ENCODE data around the gene S100A2. TPM values are rescaled to one million over a fixed set of nuclear protein-coding genes. Genes with fewer than 3 reads are reported as not detected.

S100A2 gene
- total and polyA plus RNA-seq, 2 of the 13 experiments (the other 11 are each of a cell fraction or from before 2014, with no cell fraction given) = 1.2 TPM

DNA sequence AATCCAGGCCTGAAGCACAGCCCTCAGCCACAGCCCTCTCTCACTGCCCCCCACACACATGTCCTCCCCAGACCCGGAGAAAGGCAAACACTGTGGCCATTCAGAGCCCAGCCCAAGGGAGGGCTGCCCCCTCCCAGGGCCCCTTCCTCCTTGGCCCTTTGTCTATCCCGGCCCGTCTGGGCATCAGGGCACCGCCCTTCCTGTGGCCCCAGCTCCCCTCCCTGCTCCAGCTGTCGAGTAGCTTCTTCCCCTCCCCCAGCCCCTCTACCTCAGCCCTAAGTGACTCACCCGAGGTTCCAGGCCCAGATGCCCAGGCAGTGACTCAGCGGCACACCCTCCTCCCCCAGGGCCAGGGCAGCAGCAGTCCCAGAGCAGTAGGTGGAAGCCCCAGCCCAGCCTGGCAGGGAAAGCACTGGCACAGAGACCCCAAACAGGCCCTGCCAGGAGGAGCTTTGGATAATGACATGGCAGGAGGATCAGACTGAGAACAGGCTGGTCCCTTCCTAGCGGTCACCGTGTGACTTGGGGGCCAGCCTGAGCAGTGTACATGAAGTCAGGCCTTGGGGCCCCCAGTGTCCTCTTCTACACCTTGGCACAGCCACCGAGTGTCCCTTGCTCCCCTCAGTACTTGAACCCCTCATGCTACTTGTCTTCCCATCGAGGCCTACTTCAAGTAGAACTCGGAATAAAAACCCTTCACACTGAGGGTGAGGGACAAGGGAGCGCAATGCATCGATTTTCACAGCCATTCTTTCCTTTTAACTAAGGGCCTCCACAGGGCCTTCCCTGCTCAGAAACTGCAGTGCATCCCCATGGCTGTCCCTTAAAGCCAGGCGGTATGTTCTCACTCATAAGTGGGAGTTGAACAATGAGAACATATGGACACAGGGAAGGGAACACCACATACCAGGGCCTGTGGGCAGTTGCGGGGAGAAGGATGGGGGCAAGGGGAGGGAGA is 1.0 kb upstream of the S100A2 start (continued):
- TF ChIP-seq, protein P1, sequence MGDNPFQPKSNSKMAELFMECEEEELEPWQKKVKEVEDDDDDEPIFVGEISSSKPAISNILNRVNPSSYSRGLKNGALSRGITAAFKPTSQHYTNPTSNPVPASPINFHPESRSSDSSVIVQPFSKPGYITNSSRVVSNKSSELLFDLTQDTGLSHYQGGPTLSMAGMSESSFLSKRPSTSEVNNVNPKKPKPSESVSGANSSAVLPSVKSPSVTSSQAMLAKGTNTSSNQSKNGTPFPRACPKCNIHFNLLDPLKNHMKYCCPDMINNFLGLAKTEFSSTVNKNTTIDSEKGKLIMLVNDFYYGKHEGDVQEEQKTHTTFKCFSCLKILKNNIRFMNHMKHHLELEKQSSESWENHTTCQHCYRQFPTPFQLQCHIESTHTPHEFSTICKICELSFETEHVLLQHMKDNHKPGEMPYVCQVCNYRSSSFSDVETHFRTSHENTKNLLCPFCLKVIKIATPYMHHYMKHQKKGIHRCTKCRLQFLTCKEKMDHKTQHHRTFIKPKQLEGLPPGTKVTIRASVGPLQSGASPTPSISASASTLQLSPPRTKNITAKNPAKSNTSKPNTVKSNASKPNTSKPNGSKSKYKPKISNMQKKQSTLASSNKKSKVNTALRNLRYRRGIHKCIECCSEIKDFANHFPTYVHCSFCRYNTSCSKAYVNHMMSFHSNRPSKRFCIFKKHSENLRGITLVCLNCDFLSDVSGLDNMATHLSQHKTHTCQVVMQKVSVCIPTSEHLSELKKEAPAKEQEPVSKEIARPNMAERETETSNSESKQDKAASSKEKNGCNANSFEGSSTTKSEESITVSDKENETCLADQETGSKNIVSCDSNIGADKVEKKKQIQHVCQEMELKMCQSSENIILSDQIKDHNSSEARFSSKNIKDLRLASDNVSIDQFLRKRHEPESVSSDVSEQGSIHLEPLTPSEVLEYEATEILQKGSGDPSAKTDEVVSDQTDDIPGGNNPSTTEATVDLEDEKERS (CRISPR knock-in tag; IDR thresholded peaks at IDR 0.05) = no peak
- TF ChIP-seq KLF12 (CRISPR knock-in tag; IDR thresholded peaks at IDR 0.05; ENCODE audit: borderline replicate concordance) (peak; percentile 44; the same call in 1 of the 2 replicates), EEA1 (CRISPR knock-in tag; IDR thresholded peaks at IDR 0.05; ENCODE audit: borderline replicate concordance) (no peak), MED1 (CRISPR knock-in tag; IDR thresholded peaks at IDR 0.05) (peak; percentile 22; the same call in 1 of the 2 replicates), ZSCAN29 (CRISPR knock-in tag; conservative IDR thresholded peaks at IDR 0.05) (no peak), HDAC6 (IDR thresholded peaks at IDR 0.05; ENCODE audit: low read depth, low read length) (no peak), NR1H2 (CRISPR knock-in tag; IDR thresholded peaks at IDR 0.05; ENCODE audit: borderline replicate concordance, low read depth) (no peak), DNMT3B (CRISPR knock-in tag; conservative IDR thresholded peaks at IDR 0.05) (no peak), MAFG (CRISPR knock-in tag; IDR thresholded peaks at IDR 0.05) (no peak), ZNF709 (CRISPR knock-in tag; IDR thresholded peaks at IDR 0.05) (no peak), ATF7-NPFF (CRISPR knock-in tag; IDR thresholded peaks at IDR 0.05; ENCODE audit: low read depth) (no peak), TBP (CRISPR knock-in tag; IDR thresholded peaks at IDR 0.05) (no peak), ZNF326 (CRISPR knock-in tag; IDR thresholded peaks at IDR 0.05; ENCODE audit: borderline replicate concordance) (no peak), ZNF138 (CRISPR knock-in tag; IDR thresholded peaks at IDR 0.05; ENCODE audit: low read depth) (no peak), HDAC1 (CRISPR knock-in tag; IDR thresholded peaks at IDR 0.05) (peak; percentile 80), ZNF282 (IDR thresholded peaks at IDR 0.05; ENCODE audit: partially characterized antibody) (no peak)
- TF ChIP-seq, protein P2, sequence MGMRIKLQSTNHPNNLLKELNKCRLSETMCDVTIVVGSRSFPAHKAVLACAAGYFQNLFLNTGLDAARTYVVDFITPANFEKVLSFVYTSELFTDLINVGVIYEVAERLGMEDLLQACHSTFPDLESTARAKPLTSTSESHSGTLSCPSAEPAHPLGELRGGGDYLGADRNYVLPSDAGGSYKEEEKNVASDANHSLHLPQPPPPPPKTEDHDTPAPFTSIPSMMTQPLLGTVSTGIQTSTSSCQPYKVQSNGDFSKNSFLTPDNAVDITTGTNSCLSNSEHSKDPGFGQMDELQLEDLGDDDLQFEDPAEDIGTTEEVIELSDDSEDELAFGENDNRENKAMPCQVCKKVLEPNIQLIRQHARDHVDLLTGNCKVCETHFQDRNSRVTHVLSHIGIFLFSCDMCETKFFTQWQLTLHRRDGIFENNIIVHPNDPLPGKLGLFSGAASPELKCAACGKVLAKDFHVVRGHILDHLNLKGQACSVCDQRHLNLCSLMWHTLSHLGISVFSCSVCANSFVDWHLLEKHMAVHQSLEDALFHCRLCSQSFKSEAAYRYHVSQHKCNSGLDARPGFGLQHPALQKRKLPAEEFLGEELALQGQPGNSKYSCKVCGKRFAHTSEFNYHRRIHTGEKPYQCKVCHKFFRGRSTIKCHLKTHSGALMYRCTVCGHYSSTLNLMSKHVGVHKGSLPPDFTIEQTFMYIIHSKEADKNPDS (CRISPR knock-in tag; IDR thresholded peaks at IDR 0.05) = no peak
- TF ChIP-seq, protein P3, sequence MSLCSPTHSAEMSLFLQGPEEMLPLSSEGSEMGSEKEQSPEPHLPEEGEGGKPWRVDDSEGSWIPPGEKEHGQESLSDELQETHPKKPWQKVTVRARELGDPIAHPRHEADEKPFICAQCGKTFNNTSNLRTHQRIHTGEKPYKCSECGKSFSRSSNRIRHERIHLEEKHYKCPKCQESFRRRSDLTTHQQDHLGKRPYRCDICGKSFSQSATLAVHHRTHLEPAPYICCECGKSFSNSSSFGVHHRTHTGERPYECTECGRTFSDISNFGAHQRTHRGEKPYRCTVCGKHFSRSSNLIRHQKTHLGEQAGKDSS (CRISPR knock-in tag; IDR thresholded peaks at IDR 0.05; ENCODE audit: borderline replicate concordance, low read depth) = no peak

All from HepG2 (cell line).